T-helper 9 cell (primary cell): Measurements from ENCODE around the gene SMARCD1.

Source experiments
- DNase-seq: peaks from one replicate; pipeline ENCODE4 v3.0.0-alpha.2; 2020

Gene SMARCD1

GRCh38 chr12:50057000-50057841 is 27.9 kb upstream of the SMARCD1 start, which contains the start of gene ASIC1:
Gene ASIC1, plus strand, starts transcription at chr12:50057596. Its CDS starts 1,171 bp downstream, at chr12:50058767.
- DNase-seq: no peak

- DNase-seq: no peak
Observed at GRCh38 chr12:50057896-50058670, 27.1 kb upstream of the SMARCD1 start.

- DNase-seq: no peak
Observed at GRCh38 chr12:50058743-50059312, 26.3 kb upstream of the SMARCD1 start.

GRCh38 chr12:50059440-50060119 is 25.6 kb upstream of the SMARCD1 start:
- no peak for DNase-seq

- DNase-seq: no peak
Observed at GRCh38 chr12:50060120-50060468, 25.0 kb upstream of the SMARCD1 start.

GRCh38 chr12:50061171-50061570 is 24.0 kb upstream of the SMARCD1 start:
- no peak for DNase-seq

- no peak for DNase-seq
Observed at GRCh38 chr12:50061946-50062686, 23.0 kb upstream of the SMARCD1 start.

- DNase-seq: no peak
Observed at GRCh38 chr12:50062728-50063460, 22.2 kb upstream of the SMARCD1 start.

GRCh38 chr12:50065726-50066310 is 19.3 kb upstream of the SMARCD1 start:
- no peak for DNase-seq

GRCh38 chr12:50066402-50066801 is 18.7 kb upstream of the SMARCD1 start:
- DNase-seq: no peak

GRCh38 chr12:50069069-50069468 is 16.1 kb upstream of the SMARCD1 start:
- no peak for DNase-seq

- DNase-seq: no peak
Observed at GRCh38 chr12:50069539-50069938, 15.6 kb upstream of the SMARCD1 start.

GRCh38 chr12:50070314-50071060 is 14.7 kb upstream of the SMARCD1 start:
- DNase-seq: peak; percentile 48

- DNase-seq: no peak
Observed at GRCh38 chr12:50072198-50072907, 12.8 kb upstream of the SMARCD1 start.

GRCh38 chr12:50073206-50073605 is 11.9 kb upstream of the SMARCD1 start:
- no peak for DNase-seq

- no peak for DNase-seq
Observed at GRCh38 chr12:50073712-50074111, 11.4 kb upstream of the SMARCD1 start.

- peak; percentile 80 for DNase-seq
Observed at GRCh38 chr12:50074936-50075807, 10.0 kb upstream of the SMARCD1 start.

GRCh38 chr12:50075808-50076170 is 9.4 kb upstream of the SMARCD1 start:
- no peak for DNase-seq

- DNase-seq: no peak
Observed at GRCh38 chr12:50077099-50077498, 8.0 kb upstream of the SMARCD1 start.
